OCI-LY1 (cell line): Measurements from ENCODE around the gene CFAP61.

Experiments
- EZH2 ChIP-seq: fragments of 200-600 bp; sonication (generic), shearing (Covaris generic); IDR thresholded peaks from 2 replicates; pipeline ENCODE4 v1.8.0; 2017; ENCODE audit warnings: borderline replicate concordance, mixed run types, mild to moderate bottlenecking, antibody characterized with exemption, low read length, moderate library complexity, mixed read lengths
- TF ChIP-seq, protein P1 (sequence below): fragments of 200-600 bp; sonication (generic), shearing (Covaris generic); IDR thresholded peaks from 2 replicates; pipeline ENCODE4 v1.5.1; 2017; ENCODE audit warnings: mild to moderate bottlenecking, antibody characterized with exemption, low read length, moderate library complexity, mixed read lengths

DNA sequence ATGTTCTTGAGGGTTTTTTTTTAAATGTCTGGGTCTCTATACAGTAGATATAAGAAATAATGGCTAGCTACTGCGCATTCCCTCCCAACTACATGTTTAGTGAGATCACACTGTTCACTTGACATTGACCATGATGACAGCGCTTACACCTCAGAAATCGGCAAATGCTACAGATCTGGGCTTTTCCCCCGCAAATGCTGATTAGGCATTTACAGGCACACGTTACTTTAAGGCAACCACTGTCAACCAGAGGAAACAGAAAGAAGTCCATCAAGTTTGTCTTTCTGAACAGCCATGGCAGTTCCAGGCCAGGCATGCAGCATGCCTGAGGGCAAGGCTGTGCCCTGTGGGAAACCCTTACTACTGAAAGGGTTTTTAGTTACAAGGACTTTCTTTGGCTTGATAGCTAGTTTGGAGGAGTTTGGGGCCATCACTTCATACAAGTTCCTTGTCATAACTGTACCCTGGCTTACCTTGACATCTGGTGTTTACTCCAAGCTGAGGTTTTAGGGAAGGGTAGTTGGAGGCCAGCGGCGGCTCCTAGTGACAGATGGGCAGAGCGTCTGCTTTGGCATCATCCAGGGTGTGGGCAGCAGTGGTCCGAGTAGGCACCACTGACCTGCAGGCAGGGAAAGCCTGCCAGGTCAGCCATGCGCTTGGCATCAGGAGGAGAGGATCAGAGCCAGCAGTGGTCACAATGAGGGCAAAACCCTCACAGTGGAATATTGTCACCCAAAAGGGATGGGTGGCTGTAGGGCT, 43.0 kb downstream of the CFAP61 start:
- TF ChIP-seq, protein P1, sequence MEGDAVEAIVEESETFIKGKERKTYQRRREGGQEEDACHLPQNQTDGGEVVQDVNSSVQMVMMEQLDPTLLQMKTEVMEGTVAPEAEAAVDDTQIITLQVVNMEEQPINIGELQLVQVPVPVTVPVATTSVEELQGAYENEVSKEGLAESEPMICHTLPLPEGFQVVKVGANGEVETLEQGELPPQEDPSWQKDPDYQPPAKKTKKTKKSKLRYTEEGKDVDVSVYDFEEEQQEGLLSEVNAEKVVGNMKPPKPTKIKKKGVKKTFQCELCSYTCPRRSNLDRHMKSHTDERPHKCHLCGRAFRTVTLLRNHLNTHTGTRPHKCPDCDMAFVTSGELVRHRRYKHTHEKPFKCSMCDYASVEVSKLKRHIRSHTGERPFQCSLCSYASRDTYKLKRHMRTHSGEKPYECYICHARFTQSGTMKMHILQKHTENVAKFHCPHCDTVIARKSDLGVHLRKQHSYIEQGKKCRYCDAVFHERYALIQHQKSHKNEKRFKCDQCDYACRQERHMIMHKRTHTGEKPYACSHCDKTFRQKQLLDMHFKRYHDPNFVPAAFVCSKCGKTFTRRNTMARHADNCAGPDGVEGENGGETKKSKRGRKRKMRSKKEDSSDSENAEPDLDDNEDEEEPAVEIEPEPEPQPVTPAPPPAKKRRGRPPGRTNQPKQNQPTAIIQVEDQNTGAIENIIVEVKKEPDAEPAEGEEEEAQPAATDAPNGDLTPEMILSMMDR, result no peak
- no peak for TF ChIP-seq EZH2
